GM13976 (cell line): ENCODE data around the gene AEN.

Source experiments
- DNase-seq: peaks from one replicate; pipeline ENCODE4 v3.0.0; 2012; ENCODE audit warnings: low spot score
- CTCF ChIP-seq: IDR thresholded peaks from 2 replicates; pipeline ENCODE4 v1.5.1; 2012; ENCODE audit warnings: borderline replicate concordance, mild to moderate bottlenecking; ENCODE audit not compliant: insufficient read depth; ENCODE audit errors: extremely low read depth, missing control alignments, control extremely low read depth
- in situ Hi-C: fragments of 300-500 bp; cut with MboI; formaldehyde crosslinking; loops from one replicate; pipeline ENCODE4 v1.12.0; 2022; ENCODE audit warnings: low sequenced_read_pairs, mixed read lengths, inconsistent platforms; ENCODE audit not compliant: unreplicated experiment

The AEN gene

DNA sequence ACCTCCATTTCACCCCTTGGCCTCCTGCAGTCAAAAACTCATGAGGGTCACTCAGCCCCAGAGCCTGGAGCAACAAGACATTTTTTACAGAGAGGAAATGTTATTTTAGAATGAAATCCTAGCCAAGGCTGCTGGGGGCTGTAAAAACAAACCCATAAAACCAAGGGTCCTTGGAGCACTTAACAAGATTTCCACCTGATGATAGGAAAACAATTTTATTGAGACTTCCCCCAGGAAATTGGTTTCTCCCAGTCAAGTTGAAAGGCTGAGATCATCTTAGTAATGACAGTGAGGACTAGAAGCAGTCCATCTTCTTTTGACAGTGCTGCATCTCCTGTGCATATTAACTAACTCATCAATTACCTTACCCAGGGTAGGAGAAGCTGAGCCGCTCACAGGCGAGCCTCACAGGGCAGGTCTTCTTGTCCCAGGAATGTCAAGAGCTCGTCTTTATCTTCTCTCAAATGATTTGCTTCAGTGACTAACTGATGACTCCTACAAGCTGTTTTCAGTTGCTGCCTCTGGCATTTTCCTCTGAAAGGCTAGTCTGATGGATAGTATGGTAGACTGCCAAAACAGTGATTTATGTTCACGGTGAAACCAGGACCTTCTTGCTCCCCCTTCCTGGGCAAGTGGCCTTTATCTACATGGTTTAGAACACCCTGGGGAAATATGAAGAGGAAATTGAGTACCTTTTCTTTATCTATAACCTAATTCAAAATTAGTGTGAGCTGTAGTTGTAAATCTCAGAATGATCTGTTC is 34.6 kb upstream of the AEN start:
- no peak for DNase-seq
- no peak for TF ChIP-seq CTCF
- in situ Hi-C loops = no loop called here

DNA sequence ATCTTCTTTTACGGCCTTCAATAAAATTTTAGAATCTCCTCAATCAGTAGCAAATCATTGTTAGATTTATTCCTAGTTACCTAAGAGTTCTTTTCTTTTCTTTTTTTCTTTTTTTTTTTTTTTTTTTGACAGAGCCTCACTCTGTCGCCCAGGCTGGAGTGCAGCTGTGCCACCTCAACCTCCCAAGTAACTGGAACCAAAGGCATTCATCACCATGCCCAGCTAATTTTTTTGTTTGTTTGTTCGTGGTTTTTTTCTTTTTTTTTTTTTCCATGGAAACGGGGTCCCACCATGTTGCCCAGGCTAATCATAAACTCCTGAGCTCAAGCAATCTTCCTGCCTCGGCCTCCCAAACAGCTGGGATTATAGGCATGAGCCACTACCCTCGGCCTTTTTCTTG is 30.4 kb upstream of the AEN start:
- no peak for DNase-seq
- TF ChIP-seq CTCF = no peak
- in situ Hi-C loops = no loop called here

- no peak for TF ChIP-seq CTCF
- DNase-seq = no peak
- in situ Hi-C loops = no loop called here
Observed at GRCh38 chr15:88591384-88591783, 29.8 kb upstream of the AEN start.

DNA sequence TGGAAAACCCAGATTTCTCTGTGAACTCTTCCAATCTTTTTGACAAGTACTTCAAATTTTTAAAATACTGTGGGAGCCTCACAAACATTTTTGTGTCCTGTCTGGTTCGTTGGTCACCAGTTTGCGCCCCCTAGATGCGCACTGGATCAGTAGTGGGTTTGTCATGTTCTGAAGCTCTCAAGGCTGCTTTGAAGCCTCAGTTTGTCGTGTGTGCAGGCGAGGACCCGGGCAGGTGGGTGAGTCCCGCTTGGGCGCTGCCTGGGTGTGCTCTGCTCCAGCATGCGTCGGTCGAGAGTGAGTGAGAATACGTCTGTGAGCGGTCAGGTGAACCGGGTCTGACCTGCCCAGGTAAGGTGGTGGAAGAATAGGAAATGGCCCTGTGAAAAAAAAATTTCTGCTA is 17.3 kb upstream of the AEN start:
- no peak for DNase-seq
- in situ Hi-C loops = no loop called here

GRCh38 chr15:88604381-88605188 is 16.6 kb upstream of the AEN start:
- DNase-seq = no peak
- no peak for TF ChIP-seq CTCF
- in situ Hi-C loops = no loop called here

More for the DNA sequence above, 17.3 kb upstream of the AEN start:
- TF ChIP-seq CTCF = no peak

GRCh38 chr15:88605189-88606069 is 15.7 kb upstream of the AEN start:
- in situ Hi-C loops = no loop called here
- no peak for TF ChIP-seq CTCF
- DNase-seq = peak; percentile 56
